B cell (primary cell): ENCODE results near the gene PNKD.

Source experiments
- EZH2 ChIP-seq: IDR thresholded peaks from 2 replicates; pipeline ENCODE4 v1.6.1; 2012; ENCODE audit warnings: borderline replicate concordance, low read depth, mild to moderate bottlenecking, moderate library complexity, low read length; ENCODE audit not compliant: insufficient read depth, poor library complexity, severe bottlenecking
- TF ChIP-seq, protein P1 (sequence below): fragments of 200-600 bp; IDR thresholded peaks from one replicate; pipeline ENCODE4 v1.8.0; 2022; ENCODE audit warnings: antibody characterized with exemption, mild to moderate bottlenecking

DNA sequence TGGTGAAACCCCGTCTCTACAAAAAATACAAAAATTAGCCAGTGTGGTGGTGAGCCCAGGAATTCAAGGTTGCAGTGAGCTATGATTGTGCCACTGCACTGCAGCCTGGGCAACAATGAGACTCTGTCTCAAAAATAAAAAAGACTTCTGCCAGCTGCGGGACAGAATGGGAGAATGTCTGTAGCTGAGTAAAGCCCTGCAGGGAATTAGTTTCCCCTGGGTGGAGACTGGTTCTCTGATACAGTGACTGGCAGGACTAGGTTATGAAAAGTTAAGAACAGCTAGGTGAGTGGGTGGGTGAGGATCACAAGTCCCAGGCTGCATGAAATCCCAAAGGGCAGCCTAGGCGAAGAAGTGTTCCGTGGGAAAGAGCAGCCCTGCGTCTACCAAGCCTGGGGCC is 72.5 kb downstream of the PNKD start:
- TF ChIP-seq, protein P1, sequence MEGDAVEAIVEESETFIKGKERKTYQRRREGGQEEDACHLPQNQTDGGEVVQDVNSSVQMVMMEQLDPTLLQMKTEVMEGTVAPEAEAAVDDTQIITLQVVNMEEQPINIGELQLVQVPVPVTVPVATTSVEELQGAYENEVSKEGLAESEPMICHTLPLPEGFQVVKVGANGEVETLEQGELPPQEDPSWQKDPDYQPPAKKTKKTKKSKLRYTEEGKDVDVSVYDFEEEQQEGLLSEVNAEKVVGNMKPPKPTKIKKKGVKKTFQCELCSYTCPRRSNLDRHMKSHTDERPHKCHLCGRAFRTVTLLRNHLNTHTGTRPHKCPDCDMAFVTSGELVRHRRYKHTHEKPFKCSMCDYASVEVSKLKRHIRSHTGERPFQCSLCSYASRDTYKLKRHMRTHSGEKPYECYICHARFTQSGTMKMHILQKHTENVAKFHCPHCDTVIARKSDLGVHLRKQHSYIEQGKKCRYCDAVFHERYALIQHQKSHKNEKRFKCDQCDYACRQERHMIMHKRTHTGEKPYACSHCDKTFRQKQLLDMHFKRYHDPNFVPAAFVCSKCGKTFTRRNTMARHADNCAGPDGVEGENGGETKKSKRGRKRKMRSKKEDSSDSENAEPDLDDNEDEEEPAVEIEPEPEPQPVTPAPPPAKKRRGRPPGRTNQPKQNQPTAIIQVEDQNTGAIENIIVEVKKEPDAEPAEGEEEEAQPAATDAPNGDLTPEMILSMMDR: no peak
- no peak for TF ChIP-seq EZH2
